Upper lobe of left lung (tissue), 4 donors: ENCODE results near the gene CA10.

ENCODE experiments used
- POLR2A ChIP-seq, 4 donors: fragments of 450-650 bp; IDR thresholded peaks; one replicate each; pipeline ENCODE4 v1.5.1; 2016 to 2017; ENCODE audit warnings: antibody characterized with exemption in 4 of 4, mild to moderate bottlenecking in 2 of 4
- POLR2AphosphoS5 ChIP-seq, 2 donors: sonication (generic); formaldehyde crosslinking; IDR thresholded peaks; one replicate each; pipeline ENCODE4 v1.5.1; 2017; ENCODE audit warnings: antibody characterized with exemption in 2 of 2
- TF ChIP-seq, protein P1 (sequence below), 6 experiments: fragments of 450-650 bp in 4 of 6; fragments of 200-600 bp in 2 of 6; sonication (generic) in 2 of 6; IDR thresholded peaks; one replicate each; pipeline ENCODE4 v1.5.1; 2016 to 2019; ENCODE audit warnings: antibody characterized with exemption in 6 of 6

DNA sequence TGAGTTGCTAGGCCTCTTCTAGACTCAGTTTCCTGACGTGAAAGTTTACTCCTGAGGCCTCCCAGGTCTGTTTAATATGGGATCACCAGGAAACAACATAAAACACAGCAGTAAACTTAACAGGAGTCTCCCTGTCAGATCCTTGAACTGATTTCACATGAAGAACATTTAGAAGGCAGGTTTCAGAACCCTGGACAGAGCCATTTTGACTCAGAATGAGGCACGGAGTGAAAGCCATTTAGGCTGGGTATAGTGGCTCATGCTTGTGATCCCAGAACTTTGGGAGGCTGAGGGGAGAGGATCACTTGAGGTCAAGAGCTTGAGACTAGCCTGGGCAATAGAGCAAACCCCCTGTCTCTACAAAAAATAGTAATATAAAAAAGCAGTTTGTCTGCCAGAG is 289.1 kb downstream of the CA10 start:
- TF ChIP-seq, protein P1, sequence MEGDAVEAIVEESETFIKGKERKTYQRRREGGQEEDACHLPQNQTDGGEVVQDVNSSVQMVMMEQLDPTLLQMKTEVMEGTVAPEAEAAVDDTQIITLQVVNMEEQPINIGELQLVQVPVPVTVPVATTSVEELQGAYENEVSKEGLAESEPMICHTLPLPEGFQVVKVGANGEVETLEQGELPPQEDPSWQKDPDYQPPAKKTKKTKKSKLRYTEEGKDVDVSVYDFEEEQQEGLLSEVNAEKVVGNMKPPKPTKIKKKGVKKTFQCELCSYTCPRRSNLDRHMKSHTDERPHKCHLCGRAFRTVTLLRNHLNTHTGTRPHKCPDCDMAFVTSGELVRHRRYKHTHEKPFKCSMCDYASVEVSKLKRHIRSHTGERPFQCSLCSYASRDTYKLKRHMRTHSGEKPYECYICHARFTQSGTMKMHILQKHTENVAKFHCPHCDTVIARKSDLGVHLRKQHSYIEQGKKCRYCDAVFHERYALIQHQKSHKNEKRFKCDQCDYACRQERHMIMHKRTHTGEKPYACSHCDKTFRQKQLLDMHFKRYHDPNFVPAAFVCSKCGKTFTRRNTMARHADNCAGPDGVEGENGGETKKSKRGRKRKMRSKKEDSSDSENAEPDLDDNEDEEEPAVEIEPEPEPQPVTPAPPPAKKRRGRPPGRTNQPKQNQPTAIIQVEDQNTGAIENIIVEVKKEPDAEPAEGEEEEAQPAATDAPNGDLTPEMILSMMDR (IDR thresholded peaks at IDR 0.05) = no peak
- TF ChIP-seq POLR2AphosphoS5 (IDR thresholded peaks at IDR 0.05) = no peak
- TF ChIP-seq POLR2A (IDR thresholded peaks at IDR 0.05) = no peak
